T-helper 17 cell (primary cell): ENCODE results near the gene CHCHD6. TPM values are rescaled to one million over a fixed set of nuclear protein-coding genes. Genes with fewer than 3 reads are reported as not detected.

Experiments
- ATAC-seq: fragments of 150-1000 bp; cut with Tn5 transposase; 2 replicates; pipeline ENCODE4 v1.10.0; 2021; ENCODE audit warnings: mild to moderate bottlenecking, moderate library complexity
- DNase-seq, 3 donors: peaks; one replicate each; pipeline versions ENCODE4 v3.0.0 to v3.0.0-alpha.2; 2020 to 2021
- H3K9me3 ChIP-seq: one replicate; pipeline ENCODE4 v1.7.0; 2013; ENCODE audit warnings: low read length, mild to moderate bottlenecking; ENCODE audit not compliant: control insufficient read depth, poor library complexity, severe bottlenecking
- H3K27ac Mint-ChIP-seq: one replicate; pipeline ENCODE4 v1.8.0; 2022; ENCODE audit warnings: mild to moderate bottlenecking, moderate library complexity, mixed read lengths
- H3K27me3 Mint-ChIP-seq: one replicate; pipeline ENCODE4 v1.8.0; 2022; ENCODE audit warnings: mixed read lengths
- H3K36me3 Mint-ChIP-seq: one replicate; pipeline ENCODE4 v1.8.0; 2022; ENCODE audit warnings: low read depth, mixed read lengths
- H3K4me1 Mint-ChIP-seq: one replicate; pipeline ENCODE4 v1.8.0; 2022; ENCODE audit warnings: mild to moderate bottlenecking, mixed read lengths
- H3K4me3 Mint-ChIP-seq: one replicate; pipeline ENCODE4 v1.8.0; 2022; ENCODE audit warnings: mild to moderate bottlenecking, moderate library complexity, mixed read lengths
- total RNA-seq, 4 donors: library from RNA in 2 of 4; stranded (reverse) in 2 of 4; gene quantifications; one replicate each; pipeline ENCODE4 v1.2.3 and lab custom pipeline; 2022 to 2026

Gene CHCHD6
- total RNA-seq, 2 donors from 2014 or later: 10.5 to 14.9 TPM

DNA sequence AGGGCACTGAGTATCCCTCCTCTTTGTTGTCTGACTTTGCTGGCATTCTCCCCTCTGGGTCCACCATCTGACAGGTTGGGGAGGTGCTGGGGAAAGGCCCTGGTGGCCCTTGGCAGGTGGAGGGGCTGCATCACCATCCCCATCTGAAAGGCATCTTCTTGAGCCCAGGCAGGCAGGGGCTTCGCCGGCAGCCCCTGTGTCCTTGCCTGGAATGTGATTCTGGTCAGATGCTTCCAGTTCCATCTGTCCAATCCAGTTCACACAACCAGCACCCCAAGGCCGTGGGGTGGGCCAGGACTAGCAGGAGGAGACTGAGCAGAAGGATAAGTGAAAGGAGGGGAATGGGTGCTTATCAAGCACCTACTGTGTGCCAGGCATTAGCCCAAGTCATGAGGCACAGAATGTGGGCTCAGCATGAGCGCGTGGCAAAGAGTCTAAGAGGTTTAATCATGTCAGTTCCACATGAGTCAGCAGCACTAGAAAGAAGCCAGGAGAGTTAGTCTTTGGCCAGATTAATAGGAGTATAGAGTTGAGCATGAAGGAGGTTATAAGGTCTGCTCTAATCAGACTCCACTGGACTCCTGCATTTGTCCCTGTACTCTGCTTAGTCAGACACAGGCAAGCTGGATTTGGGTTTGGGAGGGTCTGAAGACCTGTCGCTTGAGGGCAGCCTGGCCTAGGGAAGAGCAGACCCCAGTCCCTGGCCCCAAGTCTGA is 38.7 kb upstream of the CHCHD6 start:
- Mint-ChIP-seq H3K4me3 (no peak overlapping the region), H3K27ac (no peak overlapping the region), H3K27me3 (peaks cover 35% of the 10 kb centered on the region), H3K4me1 (peaks cover 2% of the 10 kb centered on the region), H3K36me3 (no peaks in the 10 kb centered on the region)
- peaks cover 2% of the 10 kb centered on the region for H3K9me3 ChIP-seq
- ATAC-seq: no peak
- DNase-seq: no peak

DNA sequence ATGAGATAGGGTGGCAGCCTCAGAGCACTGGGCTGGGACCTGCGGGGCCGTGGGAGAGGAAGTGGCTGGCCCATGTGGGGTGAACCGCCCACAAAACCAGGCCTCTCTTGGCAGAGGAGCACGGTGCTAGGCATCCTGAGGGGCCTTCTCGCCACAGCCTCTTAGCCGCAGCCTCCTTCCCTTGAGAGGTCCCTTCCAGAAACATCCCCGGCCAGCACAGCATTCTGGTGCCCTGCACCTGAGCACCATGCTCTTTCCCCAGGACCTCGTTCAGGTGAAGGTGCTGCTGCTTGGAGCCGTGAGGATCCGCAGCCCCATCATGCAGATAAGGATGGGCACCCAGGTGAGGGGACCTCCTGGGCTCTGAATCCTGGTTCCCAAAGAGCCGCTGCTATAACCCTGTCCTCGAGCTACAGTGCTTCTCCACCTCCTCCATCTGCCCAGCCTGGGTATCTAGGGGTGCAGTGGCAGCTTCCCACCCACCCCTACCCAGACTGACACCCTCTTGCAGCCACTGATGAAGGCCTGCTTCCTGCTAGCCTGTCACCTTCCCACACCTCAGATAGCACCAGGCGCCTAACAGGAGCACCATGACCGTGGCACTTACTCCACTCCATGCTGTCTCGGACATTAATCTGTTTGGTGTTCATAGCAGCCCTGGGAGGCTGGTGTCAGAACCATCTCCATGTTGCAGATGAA is 37.9 kb upstream of the CHCHD6 start:
- H3K27ac Mint-ChIP-seq: no peak overlapping the region
- H3K9me3 ChIP-seq: peaks cover 2% of the 10 kb centered on the region
- no peaks in the 10 kb centered on the region for H3K36me3 Mint-ChIP-seq
- H3K27me3 Mint-ChIP-seq: peaks cover 27% of the 10 kb centered on the region
- no peak for DNase-seq
- peaks cover 2% of the 10 kb centered on the region for H3K4me1 Mint-ChIP-seq
- H3K4me3 Mint-ChIP-seq: no peak overlapping the region
- ATAC-seq: no peak

DNA sequence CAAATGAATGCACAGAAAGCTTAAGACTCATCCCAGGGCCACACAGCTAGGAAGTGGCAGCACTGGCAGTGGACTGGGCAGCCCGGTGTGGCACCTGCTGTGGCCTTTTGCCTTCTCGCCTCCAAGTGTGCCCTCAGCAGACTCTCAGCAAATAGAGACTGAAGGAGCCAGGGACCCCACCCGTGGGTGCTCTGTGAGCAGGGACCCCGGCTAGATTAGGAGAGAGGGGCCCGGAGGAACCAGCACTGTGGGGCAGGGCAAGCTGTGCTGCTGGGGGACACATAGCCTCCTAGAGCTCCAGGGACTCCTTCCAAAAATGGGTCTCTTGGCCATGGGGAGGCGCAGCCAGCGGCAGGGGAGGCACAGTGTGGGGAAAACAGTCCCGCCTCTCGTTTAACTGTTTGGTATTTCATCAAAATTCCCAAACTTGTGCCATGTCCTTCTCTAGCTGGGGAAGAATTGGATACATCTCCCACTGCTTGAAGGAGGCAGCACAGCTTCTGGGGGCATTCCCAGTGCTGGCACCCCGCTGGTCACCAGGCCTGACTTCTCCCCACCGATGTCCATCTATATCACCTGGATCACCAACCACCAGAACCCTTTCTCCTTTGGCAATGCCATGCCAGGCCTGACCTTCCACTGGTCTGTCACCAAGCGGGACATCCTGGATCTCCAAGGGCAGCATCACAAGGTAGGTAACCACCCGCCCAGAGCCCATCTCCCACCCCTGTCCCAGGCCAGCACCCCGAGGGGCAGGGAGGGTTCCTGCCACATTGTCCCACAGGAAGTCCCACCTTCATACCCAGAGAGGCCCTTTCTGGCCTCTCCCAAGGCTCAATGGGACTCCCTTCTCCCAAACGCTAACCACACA is 37.1 kb upstream of the CHCHD6 start:
- H3K36me3 Mint-ChIP-seq: no peaks in the 10 kb centered on the region
- ATAC-seq (no peak), DNase-seq (no peak)
- H3K4me3 Mint-ChIP-seq: no peak overlapping the region
- H3K4me1 Mint-ChIP-seq: peaks cover 2% of the 10 kb centered on the region
- peaks cover 27% of the 10 kb centered on the region for H3K27me3 Mint-ChIP-seq
- H3K27ac Mint-ChIP-seq: no peak overlapping the region
- H3K9me3 ChIP-seq: peaks cover 2% of the 10 kb centered on the region

DNA sequence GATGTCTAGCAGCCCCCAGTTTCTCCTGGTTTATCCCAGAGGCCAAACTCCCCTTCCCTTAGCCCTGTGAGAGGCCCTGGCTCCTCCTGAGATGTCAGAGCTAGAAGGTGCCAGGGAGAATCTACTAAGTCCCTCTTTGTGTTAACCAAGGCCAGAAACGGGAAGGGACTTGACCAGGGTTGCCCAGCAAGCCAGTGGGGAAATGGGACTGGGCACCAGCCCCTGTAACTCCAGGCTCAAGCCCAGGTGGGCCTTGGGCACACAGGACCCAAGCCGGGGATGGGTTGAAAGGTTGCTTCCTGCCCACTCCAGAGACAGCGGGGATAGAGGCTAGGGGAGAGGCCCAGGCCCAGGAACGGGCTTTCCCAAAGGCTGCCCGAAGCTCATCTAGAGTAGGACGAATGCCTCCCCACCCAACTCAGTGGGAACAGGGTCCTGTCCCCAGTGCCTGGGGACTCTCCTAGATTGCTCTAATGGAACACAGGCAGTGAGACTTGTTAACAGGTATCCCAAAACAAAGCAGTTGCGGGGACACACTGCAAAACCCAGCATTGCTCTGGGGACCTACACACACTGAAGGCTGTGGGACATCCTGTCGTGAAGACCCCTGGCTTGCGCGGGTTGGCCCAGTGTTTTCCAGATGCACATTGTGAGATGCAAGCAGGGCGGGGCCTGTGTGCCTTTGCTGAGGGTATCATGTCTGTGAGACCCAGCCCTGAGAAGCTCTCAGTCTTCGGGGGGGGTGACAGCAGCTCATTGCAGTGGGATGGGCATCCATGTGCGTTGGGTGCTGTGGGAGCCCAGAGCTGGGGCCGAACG is 36.2 kb upstream of the CHCHD6 start:
- peaks cover 2% of the 10 kb centered on the region for H3K9me3 ChIP-seq

GRCh38 chr3:126668450-126669401 is 35.3 kb upstream of the CHCHD6 start:
- H3K4me3 Mint-ChIP-seq: no peak overlapping the region
- peaks cover 12% of the 10 kb centered on the region for H3K27me3 Mint-ChIP-seq
- no peak for ATAC-seq
- H3K27ac Mint-ChIP-seq: no peak overlapping the region
- peaks cover 2% of the 10 kb centered on the region for H3K4me1 Mint-ChIP-seq
- peaks cover 2% of the 10 kb centered on the region for H3K9me3 ChIP-seq
- no peaks in the 10 kb centered on the region for H3K36me3 Mint-ChIP-seq
- DNase-seq: no peak

More for the DNA sequence above, 36.2 kb upstream of the CHCHD6 start:
- DNase-seq (no peak), ATAC-seq (no peak)
- H3K4me1 Mint-ChIP-seq: peaks cover 2% of the 10 kb centered on the region
- H3K4me3 Mint-ChIP-seq: no peak overlapping the region
- no peak overlapping the region for H3K27ac Mint-ChIP-seq
- H3K36me3 Mint-ChIP-seq: no peaks in the 10 kb centered on the region
- peaks cover 20% of the 10 kb centered on the region for H3K27me3 Mint-ChIP-seq

DNA sequence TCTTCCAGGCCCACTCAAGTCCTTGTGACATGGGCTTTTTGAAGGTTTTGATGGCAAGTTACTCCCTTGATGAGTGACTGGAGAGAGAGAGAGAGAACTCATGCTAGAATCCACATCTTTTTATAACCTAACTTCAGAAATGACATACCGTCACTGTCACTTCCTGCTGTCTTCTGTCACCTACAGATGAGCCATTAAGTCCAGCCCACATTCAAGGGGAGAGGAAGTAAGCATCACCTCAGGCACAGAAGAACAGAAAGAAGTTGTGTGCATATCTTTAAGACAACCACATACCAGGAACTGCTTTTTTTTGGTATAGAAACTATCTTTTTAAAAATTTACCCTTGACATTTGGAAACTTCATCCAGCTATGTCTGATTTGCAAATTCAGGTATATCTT is 32.5 kb upstream of the CHCHD6 start:
- Mint-ChIP-seq H3K4me1 (no peaks in the 10 kb centered on the region), H3K27me3 (peaks cover 10% of the 10 kb centered on the region), H3K27ac (no peak overlapping the region), H3K4me3 (no peak overlapping the region), H3K36me3 (no peaks in the 10 kb centered on the region)
- ATAC-seq: peak; percentile 39
- peaks cover 2% of the 10 kb centered on the region for H3K9me3 ChIP-seq
- no peak for DNase-seq

- peaks cover 2% of the 10 kb centered on the region for H3K9me3 ChIP-seq
- Mint-ChIP-seq H3K27me3 (peaks cover 17% of the 10 kb centered on the region), H3K36me3 (no peaks in the 10 kb centered on the region), H3K27ac (no peak overlapping the region), H3K4me3 (no peak overlapping the region), H3K4me1 (no peaks in the 10 kb centered on the region)
- DNase-seq (no peak), ATAC-seq (no peak)
Observed at GRCh38 chr3:126672340-126672739, 31.7 kb upstream of the CHCHD6 start.

DNA sequence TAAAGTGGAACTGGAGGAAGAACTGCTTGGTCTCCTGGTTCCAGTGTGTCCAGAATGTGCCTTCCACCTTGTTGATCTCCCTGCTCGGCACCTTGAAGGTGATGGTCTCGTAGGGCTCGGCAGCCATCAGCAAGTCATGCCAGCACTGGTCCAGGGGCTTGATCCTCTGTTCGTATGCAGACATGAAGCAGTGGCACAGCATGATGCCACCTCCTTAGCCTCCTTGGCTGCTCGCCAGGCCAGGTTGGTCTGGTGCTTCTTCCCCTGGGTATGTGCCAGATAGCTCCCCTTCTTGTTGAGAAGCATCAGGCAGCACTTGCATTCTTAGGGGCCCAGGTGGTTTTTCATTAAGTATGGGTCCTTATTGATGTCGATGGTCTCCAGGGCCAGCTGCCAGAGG is 31.3 kb upstream of the CHCHD6 start:
- DNase-seq (no peak), ATAC-seq (no peak)
- peaks cover 2% of the 10 kb centered on the region for H3K9me3 ChIP-seq
- Mint-ChIP-seq H3K27ac (no peak overlapping the region), H3K4me3 (no peak overlapping the region), H3K27me3 (peaks cover 20% of the 10 kb centered on the region), H3K36me3 (no peaks in the 10 kb centered on the region), H3K4me1 (no peaks in the 10 kb centered on the region)

- no peak for DNase-seq
- no peaks in the 10 kb centered on the region for H3K9me3 ChIP-seq
- no peaks in the 10 kb centered on the region for H3K36me3 Mint-ChIP-seq
- H3K27me3 Mint-ChIP-seq: peaks cover 36% of the 10 kb centered on the region
- peaks cover 4% of the 10 kb centered on the region for H3K4me1 Mint-ChIP-seq
- no peak overlapping the region for H3K4me3 Mint-ChIP-seq
- H3K27ac Mint-ChIP-seq: no peak overlapping the region
- ATAC-seq: no peak
Observed at GRCh38 chr3:126676919-126677705, 26.9 kb upstream of the CHCHD6 start.

- no peak overlapping the region for H3K4me3 Mint-ChIP-seq
- peaks cover 4% of the 10 kb centered on the region for H3K4me1 Mint-ChIP-seq
- no peaks in the 10 kb centered on the region for H3K36me3 Mint-ChIP-seq
- ATAC-seq: no peak
- DNase-seq: no peak
- peaks cover 41% of the 10 kb centered on the region for H3K27me3 Mint-ChIP-seq
- H3K9me3 ChIP-seq: no peaks in the 10 kb centered on the region
- no peak overlapping the region for H3K27ac Mint-ChIP-seq
Observed at GRCh38 chr3:126677862-126678503, 26.1 kb upstream of the CHCHD6 start.

DNA sequence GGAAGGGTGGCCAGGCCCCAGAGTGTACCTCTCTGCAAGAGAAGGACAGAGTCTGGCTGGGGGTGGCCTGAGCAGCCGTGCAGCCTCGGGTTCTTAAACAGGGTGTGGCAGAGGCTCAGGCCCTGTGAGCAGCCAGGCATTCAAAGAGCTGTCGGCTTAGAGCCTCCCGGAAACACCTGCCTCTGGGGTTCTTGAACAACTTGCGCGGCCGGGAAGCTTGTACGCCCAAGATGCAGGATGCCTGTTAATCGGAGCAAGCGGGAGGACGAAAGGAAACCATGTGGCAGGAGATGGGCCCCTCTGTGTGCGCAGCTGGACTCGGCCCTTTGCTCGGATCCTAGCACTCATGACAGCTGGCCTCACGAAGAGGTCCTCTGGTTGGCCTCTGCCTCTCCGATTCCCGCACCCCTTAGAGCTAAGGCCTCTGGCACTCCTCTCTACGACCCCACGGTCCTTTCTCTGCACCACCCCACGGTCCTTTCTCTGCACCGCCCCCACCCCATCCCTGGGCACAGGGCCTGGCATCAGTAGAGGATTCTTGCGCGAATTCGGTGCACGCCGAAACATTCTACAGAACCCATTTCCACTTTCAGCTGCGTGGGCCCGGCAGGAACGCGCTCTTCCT is 25.2 kb upstream of the CHCHD6 start:
- H3K27ac Mint-ChIP-seq: no peak overlapping the region
- H3K4me1 Mint-ChIP-seq: peaks cover 4% of the 10 kb centered on the region
- no peaks in the 10 kb centered on the region for H3K9me3 ChIP-seq
- H3K36me3 Mint-ChIP-seq: no peaks in the 10 kb centered on the region
- ATAC-seq (no peak), DNase-seq (no peak)
- H3K27me3 Mint-ChIP-seq: peaks cover 41% of the 10 kb centered on the region
- peak overlapping the region; percentile 12 for H3K4me3 Mint-ChIP-seq
